AG04449 (cell line): ENCODE data around the gene TSPAN16.

Source experiments
- CTCF ChIA-PET: fragments of 350-600 bp; formaldehyde crosslinking; extraction: SDS; loops from one replicate; lab custom pipeline; 2021; ENCODE audit warnings: antibody characterized with exemption; lab: Yijun Ruan, JAX
- POLR2A ChIA-PET: fragments of 400-600, 350-600 bp; formaldehyde crosslinking; extraction: SDS; loops from one replicate; lab custom pipeline; 2020; ENCODE audit warnings: antibody characterized with exemption, inconsistent platforms; lab: Yijun Ruan, JAX
- DNase-seq: peaks from one replicate; pipeline ENCODE4 v3.0.0-alpha.2; 2010; ENCODE audit warnings: low read depth, low spot score
- H3K4me3 ChIP-seq: 2 replicates; pipeline ENCODE4 v1.5.1; 2011; ENCODE audit warnings: low read depth, mild to moderate bottlenecking, control low read depth, low read length
- CTCF ChIP-seq: IDR thresholded peaks from one replicate; pipeline ENCODE4 v1.5.1; 2011; ENCODE audit warnings: mild to moderate bottlenecking, moderate library complexity, low read length, control low read depth, inconsistent platforms; ENCODE audit not compliant: insufficient read depth; ENCODE audit errors: missing control alignments

The TSPAN16 gene

GRCh38 chr19:11251650-11252314 lies 44.2 kb upstream of the TSPAN16 start:
- DNase-seq: no peak
- no peak overlapping the region for H3K4me3 ChIP-seq
- no peak for TF ChIP-seq CTCF
- ChIA-PET POLR2A (no interaction called here), CTCF (interaction anchor here (1.7 to 1.8 kb wide), 2 partner anchors 9 to 11 kb away, joined by 5 to 6 read pairs; partner anchors contain the start of gene DOCK6)

GRCh38 chr19:11252665-11253355 lies 43.1 kb upstream of the TSPAN16 start:
- ChIA-PET POLR2A (no interaction called here), CTCF (interaction anchor here (1.7 to 1.8 kb wide), 2 partner anchors 10 kb away, joined by 5 to 6 read pairs; partner anchors contain the start of gene DOCK6)
- no peak overlapping the region for H3K4me3 ChIP-seq
- no peak for TF ChIP-seq CTCF
- no peak for DNase-seq

DNA sequence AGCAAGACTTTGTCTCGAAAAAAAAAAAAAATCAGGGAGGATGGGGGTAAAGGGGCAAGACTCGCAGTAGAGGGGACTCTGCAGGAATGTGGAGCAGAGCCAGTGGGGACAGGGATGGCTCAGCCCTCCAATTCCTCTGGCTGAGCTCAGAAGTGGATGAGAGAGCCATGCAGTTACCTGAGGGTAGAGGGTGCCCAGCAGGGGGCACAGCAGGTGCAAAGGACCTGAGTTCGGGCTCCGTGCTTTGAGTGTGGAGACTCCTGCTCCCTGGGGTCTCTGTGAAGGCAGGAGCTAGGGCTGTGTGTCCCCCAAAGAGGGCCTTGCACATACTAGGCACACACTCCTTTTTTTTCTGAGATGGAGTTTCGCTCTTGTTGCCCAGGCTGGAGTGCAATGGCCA lies 41.3 kb upstream of the TSPAN16 start:
- no peak for DNase-seq
- H3K4me3 ChIP-seq: no peak overlapping the region
- POLR2A ChIA-PET: no interaction called here
- TF ChIP-seq CTCF: no peak
- CTCF ChIA-PET: interaction anchor here (2.3 kb wide), 1 partner anchor 11 kb away, joined by 7 read pairs; no protein-coding TSS in a partner anchor

DNA sequence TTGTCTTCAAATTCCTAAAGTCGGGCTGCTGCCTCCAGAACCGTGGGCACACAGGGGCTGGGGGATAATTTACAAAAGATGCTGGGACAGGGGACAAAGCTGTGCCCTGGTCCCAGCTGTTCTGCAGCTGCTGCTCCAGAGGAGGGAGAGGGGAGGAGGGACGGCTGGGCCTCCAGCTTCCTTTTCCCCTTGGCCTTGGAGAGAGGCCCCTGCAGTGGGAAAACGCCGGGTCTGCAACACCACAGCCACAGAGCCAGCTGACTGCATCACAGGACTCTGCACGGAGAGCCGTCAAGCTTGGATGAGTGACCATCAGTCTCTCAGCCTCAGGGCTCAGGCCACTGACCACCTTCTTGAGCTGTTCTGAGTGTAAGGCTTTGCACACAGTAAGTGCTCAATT lies 39.8 kb upstream of the TSPAN16 start:
- ChIA-PET CTCF (interaction anchor here (1.1 to 1.2 kb wide), 2 partner anchors 9 to 14 kb away, joined by 3 read pairs; no protein-coding TSS in a partner anchor), POLR2A (no interaction called here)
- H3K4me3 ChIP-seq: no peak overlapping the region
- no peak for DNase-seq
- TF ChIP-seq CTCF: no peak

DNA sequence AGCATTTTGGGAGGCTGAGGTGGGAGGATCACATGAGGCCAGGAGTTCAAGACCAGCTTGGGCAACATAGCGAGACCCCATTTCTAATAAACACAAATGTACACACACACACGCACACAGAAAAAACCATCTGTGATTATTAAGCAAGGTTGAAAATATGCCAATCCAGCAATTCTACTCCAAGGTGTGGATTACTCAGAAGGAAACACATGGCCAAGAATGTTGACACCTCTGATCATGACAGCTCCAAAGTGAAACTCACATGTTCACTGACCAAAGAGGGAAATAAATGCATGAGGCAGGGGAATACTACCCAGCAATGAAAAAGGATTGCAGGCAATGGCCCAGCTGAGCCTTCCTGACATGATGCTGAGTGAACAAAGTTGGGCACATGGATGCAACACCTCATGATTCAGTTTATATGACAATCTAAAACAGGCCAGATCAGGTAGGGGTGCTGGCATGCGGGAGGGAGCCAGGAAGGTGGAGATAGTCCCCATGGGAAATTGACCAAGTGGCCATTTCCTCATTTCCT lies 38.0 kb upstream of the TSPAN16 start:
- no peak overlapping the region for H3K4me3 ChIP-seq
- no peak for DNase-seq
- POLR2A ChIA-PET: interaction anchor here (0.6 kb wide), 1 partner anchor 17 kb away, joined by 5 read pairs; no protein-coding TSS in a partner anchor
- no peak for TF ChIP-seq CTCF
- CTCF ChIA-PET: interaction anchor here (1.0 kb wide), 1 partner anchor 15 kb away, joined by 4 read pairs; no protein-coding TSS in a partner anchor

DNA sequence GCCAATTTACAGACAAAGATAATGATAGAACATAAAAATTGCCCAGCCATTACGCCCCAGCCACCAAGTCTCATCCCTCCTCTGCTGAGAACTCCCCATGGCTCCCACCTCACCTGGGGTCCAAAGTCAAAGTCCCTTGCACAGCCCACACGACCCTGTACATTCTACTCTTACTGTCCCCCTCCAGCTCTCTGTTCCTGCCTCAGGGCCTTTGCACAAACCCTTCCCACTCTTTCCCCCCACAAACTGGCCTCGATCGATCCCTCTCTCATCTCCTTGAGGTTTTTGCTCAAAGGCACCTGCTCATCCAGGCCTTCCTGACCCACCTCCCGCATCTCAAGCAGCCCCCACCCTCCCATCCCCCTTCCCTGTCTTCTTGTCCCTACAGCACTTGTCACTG lies 35.0 kb upstream of the TSPAN16 start:
- ChIA-PET CTCF (interaction anchor here (1.9 to 2.3 kb wide), 2 partner anchors 11 to 222 kb away, joined by 6 to 7 read pairs; no protein-coding TSS in a partner anchor), POLR2A (no interaction called here)
- no peak overlapping the region; the same call in 1 of the 2 replicates for H3K4me3 ChIP-seq
- DNase-seq: no peak
- no peak for TF ChIP-seq CTCF
